Neural progenitor cell (in vitro differentiated cells): ENCODE data around the gene REST.

Experiments used
- CTCF ChIP-seq: fragments of 200-600 bp; sonication (generic); IDR thresholded peaks from 2 replicates; pipeline ENCODE4 v1.5.1; 2017; ENCODE audit warnings: antibody characterized with exemption, mild to moderate bottlenecking
- EZH2 ChIP-seq: fragments of 200-600 bp; sonication (generic); IDR thresholded peaks from 2 replicates; pipeline ENCODE4 v1.6.1; 2017; ENCODE audit warnings: antibody characterized with exemption, mild to moderate bottlenecking, moderate library complexity

DNA sequence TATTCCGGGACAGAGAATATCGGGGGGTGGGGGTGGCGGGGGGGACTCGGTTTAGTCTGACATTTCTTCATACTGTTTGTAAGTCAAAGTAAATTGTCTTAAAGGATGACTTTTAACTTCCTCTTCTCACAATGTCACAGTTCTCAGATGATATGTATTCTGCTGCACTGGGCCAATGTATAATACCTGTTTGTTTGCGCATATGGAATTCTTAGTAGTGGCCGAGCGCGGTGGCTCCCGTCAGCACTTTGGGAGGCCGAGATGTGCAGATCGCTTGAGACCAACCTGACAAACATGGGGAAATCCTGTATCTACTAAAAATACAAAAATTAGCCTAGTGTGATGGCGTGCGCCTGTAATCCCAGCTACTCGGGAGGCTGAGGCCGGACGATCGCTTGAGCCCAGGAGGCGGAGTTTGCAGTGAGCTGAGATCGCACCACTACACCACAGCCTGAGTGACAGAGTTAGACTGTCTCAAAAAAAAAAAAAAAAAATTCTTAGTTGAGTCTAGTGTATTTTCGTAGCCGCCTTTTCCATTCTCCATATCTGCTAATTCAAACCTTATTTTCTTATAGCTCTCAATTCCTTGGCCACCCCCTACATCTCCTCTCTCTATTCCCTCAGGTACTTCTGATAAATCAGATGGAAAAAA lies 71.8 kb downstream of the REST start:
- TF ChIP-seq CTCF (no peak), EZH2 (no peak)
